ENCODE measurements around the gene ACTN4. TPM values are rescaled to one million over a fixed set of nuclear protein-coding genes. Genes with fewer than 3 reads are reported as not detected.

The ACTN4 gene
- total RNA-seq, 1 experiment from 2014 or later = 615 TPM

GRCh38 chr19:38693380-38694223, 46.2 kb downstream of the ACTN4 start:
- DNase-seq (ENCODE audit: low read depth) = peak; percentile 99

DNA sequence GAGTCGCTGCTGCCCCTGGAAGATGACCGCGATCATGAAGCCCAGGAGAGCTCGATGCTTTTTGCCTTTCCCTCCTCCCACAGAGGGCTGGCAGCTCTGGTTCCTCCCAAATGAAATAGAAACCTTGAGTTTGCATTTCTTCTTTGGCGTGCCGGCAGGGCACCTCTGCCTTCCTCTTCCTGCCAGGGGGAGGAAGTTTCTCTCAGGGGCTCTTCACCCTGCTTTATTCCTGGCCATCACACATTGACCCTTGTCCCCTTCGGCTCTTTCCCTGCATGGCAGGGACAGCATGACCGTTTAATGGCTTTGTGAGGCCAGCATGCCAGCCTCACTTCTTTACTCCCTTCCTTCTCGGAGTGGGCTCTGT, 47.9 kb downstream of the ACTN4 start:
- DNase-seq (ENCODE audit: low read depth) = no peak

GRCh38 chr19:38695832-38696728, 48.6 kb downstream of the ACTN4 start:
- no peak for DNase-seq (ENCODE audit: low read depth)

- no peak for DNase-seq (ENCODE audit: low read depth)
Observed at GRCh38 chr19:38696729-38697055, 49.2 kb downstream of the ACTN4 start.

DNA sequence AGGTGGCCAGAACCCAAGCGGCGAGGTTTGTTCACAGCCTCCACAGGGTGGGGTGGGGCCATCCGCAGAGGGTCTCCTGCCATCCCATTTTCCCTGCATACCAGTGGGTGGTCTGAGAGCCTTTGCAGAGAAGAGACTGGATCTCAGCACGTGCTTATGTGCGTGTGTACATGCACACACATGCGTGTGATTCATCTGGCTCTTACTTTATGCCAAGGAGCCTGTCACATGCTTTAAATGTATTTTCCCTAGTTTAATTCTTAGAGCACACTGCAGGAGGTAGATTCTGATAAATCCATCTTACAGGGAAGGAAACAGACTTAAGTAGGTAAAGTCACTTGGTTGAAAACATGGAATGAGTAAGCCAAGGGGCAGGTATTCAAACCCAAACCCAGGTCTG, 49.7 kb downstream of the ACTN4 start:
- no peak for DNase-seq (ENCODE audit: low read depth)

DNA sequence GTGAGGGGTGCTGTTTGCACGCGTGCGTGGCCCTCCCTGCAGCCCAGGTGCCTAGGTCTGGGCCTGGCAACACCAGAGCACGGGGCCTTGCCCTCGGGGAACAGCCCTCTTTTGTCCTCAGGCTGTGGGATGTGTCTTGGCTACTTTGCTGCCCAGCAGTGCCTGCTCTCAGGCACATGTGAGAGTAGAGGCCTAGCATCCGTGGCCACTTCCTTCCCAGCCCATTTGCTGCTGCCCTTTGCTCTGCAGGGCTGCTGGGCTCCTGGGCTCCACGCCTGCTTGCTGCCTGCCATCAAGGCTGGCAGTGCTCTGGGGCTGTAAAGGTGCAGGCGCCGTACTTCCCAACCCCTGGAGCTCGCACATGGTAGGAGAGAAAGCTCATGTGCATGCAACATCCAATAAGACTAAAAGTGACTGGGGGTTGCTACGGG, 50.2 kb downstream of the ACTN4 start:
- no peak for DNase-seq (ENCODE audit: low read depth)

- no peak for DNase-seq (ENCODE audit: low read depth)
Observed at GRCh38 chr19:38698225-38699026, 51.0 kb downstream of the ACTN4 start.

- no peak for DNase-seq (ENCODE audit: low read depth)
Observed at GRCh38 chr19:38699027-38699346, 51.5 kb downstream of the ACTN4 start.

DNA sequence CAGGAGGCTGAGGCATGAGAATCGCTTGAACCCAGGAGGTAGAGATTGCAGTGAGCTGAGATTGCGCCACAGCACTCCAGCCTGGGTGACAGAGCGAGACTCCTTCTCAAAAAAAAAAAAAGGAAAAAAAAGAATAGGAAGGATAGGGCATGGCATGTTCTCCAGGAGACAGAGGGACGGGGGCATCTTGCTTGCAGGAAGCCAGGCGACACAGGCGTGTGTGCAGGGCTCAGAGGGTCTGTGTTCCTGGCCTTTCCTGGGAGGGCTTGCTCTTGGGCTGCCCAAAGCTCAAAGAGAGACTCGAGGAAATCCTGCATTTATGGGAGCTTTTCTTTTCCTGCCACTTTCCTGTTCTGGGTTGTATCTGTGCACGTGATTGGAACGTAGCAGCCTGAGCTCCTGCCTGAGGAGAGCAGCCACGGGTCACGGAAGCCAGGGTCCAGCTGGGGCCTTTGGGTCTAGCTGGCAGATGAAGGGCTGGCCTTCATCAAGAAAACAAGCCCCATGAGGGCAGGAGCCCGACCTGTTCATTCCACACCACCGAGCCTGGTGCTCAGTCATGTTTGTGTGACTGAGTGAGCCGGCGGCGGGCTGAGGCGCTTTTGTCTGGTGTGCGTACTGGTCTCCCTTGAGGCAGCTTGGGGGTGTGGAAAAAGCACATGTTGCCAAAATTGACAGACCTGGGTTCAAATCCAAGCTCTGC, 52.3 kb downstream of the ACTN4 start:
- DNase-seq (ENCODE audit: low read depth) = no peak

DNA sequence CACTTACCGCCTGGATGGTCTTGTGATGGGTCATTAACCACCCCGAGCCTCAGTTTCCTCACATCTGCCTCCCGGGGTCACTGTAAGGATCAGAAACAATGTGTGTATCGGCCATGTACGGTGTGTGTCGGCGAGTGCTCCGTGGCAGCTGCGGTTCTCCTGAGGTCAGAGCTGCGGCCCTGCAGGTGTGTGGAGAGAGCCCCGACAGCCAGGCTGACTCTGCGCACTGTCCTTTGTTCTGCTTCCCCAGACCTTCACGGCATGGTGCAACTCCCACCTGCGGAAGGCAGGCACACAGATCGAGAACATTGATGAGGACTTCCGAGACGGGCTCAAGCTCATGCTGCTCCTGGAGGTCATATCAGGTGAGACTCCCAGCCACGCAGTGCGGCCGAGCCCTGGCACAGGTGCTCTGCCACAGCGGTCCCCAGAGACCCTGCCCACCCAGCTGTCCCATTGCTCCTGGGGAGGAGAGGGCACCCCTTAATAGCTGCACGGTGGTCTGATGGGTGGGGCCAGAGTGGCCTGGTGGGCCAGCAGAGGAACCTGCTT, 53.0 kb downstream of the ACTN4 start:
- DNase-seq (ENCODE audit: low read depth) = no peak

DNA sequence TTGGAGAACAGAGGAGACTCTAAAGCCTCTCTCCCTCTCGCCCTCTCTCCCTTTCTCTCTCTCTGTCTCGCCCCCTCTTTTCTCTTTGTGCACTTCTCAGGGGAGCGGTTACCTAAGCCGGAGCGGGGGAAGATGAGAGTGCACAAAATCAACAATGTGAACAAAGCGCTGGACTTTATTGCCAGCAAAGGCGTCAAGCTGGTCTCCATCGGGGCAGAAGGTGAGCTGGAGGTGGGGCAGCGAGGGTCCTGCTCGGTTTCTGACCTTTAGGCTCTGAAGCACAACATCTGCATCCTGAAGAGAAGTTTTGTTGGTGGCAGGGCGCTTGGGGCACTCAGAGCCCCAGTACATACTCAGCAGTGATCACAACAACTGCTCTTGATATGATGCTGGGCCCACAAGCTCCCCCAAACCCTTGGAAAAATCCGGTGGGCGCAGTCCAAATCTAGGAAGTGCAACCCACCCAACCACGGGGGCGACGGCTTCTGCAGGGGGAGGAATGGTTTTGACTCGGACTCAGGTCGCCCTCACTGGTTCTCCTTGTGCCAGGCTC, 53.5 kb downstream of the ACTN4 start:
- no peak for DNase-seq (ENCODE audit: low read depth)

GRCh38 chr19:38701455-38702063, 54.1 kb downstream of the ACTN4 start:
- no peak for DNase-seq (ENCODE audit: low read depth)

- DNase-seq (ENCODE audit: low read depth) = no peak
Observed at GRCh38 chr19:38702278-38702677, 54.8 kb downstream of the ACTN4 start.

DNA sequence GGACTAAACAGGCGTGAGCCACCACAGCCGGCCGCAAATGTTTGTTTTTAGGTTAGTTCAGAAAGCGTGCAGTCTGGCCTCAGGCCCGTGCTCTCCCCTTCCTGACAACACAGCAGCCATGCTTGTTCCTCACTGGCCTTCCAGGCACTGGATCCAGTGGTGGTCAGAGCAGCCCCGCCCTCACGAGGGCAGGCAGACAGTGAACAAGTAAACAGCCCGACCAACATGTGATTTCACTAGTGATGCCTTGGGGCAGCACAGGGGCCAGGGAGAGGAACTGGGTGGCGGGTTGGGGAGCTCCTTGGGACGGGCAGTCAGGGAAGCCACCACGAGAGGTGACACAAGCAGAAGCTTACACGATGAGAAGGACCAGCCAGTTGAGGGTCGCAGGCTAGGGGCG, 56.1 kb downstream of the ACTN4 start:
- no peak for DNase-seq (ENCODE audit: low read depth)

GRCh38 chr19:38704488-38705026, 57.1 kb downstream of the ACTN4 start:
- no peak for DNase-seq (ENCODE audit: low read depth)

DNA sequence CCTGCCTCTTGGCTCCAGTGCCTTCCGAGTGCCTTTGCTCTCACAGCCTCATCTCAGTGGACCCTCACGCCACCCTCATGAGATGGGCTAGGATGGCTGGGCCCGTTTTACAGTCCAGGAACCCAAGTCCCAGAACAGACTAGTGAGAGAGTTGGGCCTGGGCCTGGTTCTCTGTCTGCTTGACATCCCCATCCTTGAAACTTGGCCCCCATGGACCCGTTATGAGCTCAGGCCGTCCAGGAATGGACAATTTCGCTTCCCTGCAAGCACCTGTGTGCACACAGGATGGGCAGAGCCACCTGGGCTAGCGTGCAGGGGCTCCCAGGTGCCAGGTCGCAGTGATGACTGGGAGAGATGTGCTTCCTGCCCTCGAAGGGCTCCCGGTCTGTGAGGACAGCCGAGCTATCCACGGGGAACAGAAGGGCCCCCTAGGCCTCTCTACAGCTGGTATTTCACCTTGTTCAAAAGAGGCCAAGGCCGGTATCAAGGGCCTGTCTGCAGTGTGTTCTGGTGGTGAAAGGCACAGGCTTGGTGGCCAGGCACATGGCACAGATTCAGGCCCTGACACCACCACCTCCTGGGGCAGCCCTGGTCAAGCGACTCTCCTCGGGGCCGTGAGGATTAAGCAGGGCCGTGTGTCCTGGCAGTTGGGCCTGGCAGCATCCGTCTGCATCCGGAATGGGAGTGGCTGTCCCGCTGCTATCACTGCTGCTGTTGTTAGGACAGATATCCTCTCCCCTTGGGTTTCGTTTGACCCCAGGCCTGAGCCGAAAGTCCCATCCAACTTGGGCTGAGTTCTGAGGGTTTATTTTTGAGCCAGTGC, 58.0 kb downstream of the ACTN4 start:
- DNase-seq (ENCODE audit: low read depth) = no peak

DNA sequence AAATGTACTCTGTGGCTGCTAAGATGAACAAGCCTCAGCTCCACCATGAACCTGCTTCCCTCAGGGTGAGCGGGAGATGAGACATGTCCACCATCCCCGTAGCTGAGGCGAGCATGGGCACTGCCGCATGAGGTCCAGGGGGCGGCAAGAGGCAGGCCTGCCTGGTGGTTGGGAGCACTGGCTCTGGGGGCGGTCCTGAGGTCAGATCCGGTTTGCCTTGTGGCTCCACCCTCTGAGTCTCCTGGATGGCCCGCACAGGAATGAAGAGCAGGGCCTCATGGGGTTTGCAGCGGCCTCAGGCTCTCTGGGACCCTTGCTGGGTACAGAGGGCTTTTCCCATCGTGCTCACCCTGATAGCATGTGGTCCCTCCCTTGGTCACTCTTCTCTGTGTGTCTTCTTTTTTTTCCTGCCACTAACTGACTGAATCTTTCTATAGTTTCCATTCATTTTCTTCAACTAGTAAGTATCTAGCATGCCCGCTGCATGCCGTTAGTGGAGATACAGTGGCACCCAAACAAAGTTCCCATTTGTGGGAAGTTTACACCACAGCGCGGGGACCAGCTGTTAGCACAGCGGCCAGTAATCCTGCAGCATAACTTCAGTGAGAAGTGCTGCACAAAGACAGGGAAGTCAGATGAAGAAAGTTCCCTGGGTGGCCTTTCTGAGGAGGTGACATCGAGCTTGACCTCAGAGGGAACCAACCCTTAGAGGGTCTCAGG, 59.5 kb downstream of the ACTN4 start:
- DNase-seq (ENCODE audit: low read depth) = no peak

DNA sequence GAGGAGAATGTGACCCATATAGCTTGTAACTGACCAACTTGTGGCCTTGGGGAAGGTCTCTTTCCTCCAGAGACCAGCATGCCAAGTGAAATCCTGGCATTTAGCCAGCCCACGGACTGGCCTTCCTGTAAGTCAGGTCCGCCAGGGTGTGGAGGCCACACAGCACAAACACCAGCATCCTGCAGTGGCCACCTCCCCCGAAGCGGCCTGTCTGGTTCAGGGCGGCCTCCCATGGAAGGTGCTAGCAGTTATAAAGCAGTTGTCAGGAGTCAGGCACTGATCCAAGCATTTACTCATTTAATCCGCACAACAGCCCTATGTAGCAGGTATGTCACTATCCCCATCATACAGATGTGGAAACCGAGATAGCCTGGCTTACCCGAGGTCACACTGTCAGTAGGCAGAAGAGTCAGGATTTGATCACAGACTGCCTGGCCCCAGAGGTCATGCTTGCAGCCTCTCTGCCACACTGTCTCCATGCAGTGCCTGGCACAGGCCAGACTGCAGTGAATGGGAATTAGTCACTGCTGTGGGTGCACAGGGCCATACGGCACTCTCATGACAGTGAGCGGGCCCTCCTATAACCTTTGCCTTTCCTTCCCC, 60.2 kb downstream of the ACTN4 start:
- DNase-seq (ENCODE audit: low read depth) = peak; percentile 48

Data from HT1080 (cell line).